ENCODE results near the gene PITX2.
"Not testable (repeated sequence)": the region's sequence is repeated elsewhere in the genome, so short reads cannot be mapped to it uniquely, and the experiment has no call there.

The PITX2 gene

GRCh38 chr4:110613745-110614144 lies 9.1 kb downstream of the PITX2 start:
- no peak for DNase-seq

- DNase-seq: no peak
These were observed 10.1 kb downstream of the PITX2 start for GRCh38 chr4:110612631-110613269.

- DNase-seq: no peak
These were observed 10.9 kb downstream of the PITX2 start for GRCh38 chr4:110611968-110612447.

GRCh38 chr4:110610940-110611831 lies 11.7 kb downstream of the PITX2 start:
- DNase-seq: no peak

DNA sequence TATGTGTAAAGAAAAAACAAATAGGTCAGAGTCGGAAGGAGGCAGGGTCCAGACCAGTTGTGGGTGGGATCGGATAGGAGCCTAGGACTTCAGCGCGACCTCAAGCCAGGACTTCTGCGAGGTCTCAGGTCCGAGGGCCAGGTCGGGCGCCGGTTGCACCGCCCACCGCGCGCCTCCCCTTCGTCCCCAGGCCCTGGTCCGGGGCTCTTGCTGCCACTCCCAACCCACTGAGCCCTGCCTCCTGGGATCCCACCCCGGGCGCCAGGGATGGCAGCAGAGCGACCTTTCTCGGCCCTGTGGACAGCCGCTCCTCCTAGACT lies 12.3 kb downstream of the PITX2 start:
- DNase-seq: no peak

- DNase-seq: no peak
These were observed 13.7 kb downstream of the PITX2 start for GRCh38 chr4:110609044-110609750.

DNA sequence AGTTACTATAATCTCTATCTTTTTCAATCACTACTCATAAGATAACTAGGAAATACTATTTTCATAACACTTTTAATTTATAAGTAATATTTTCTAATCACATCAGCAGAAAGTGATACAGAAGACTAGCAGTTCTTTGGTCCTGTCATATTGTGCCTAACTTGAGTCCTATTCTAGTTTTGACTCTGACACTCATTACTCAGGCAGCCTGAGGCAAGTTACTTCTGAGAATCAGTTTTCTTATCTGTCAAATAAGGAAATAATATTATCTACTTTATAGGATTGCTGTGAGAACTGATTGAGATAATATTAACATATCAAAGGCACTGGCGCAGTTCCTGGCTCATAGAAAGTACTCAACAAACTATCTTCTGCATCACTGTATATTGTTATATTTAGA lies 17.8 kb downstream of the PITX2 start:
- no peak for DNase-seq

- no peak for DNase-seq
These were observed 20.8 kb downstream of the PITX2 start for GRCh38 chr4:110602061-110602460.

GRCh38 chr4:110597582-110597981 lies 25.3 kb downstream of the PITX2 start:
- DNase-seq: no peak

DNA sequence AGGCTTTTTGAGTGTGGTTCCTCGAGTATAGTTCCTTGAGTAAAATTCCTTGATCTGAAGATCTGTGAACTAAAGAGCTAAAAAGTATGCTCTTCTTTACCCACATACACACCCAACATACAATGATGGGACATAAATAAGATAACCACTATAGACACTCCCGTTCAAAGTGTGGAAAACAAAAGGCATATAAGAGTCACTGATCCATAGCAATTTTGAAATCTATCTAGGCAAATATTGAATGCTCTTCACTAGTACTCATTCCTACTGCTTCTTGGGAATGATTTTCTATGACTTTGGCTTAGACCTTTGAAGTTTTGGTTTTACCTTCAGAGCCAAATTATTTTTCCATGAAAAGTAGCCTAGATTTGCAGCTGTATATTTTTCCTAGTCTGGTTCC lies 26.4 kb downstream of the PITX2 start:
- no peak for DNase-seq

- DNase-seq: no peak
These were observed 27.3 kb downstream of the PITX2 start for GRCh38 chr4:110595583-110595982.

- DNase-seq: no peak
These were observed 33.6 kb downstream of the PITX2 start for GRCh38 chr4:110589297-110589696.

DNA sequence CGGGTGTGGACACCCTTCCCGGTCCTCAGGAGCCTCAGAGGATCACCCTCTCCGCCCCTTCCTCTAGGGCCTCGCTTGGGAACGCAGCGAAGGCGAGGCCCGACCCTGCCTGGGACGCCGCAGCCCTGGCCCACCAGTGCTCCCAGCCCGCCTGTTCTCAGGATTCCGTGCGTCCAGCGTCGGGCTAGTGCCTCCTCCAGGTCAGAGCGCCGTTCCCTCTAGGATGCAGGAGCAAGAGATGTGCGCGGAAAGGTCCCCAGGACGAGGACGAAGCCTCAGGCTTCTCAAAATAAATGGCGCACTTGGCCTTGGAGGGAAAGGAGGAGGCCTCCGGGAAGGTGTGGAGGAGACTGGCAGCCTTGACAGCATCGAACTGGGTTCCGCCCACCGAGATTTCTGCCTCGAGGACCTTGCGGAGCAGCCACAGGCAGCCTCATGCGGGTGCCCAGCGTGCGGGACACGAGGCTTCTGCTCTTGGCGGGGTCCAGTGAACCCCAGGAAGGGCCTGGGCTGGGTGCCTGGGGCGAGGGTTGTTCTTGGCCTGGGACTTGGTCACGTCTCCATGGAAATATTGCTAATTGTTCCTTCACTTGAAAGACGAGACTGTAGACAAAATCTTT lies 35.1 kb downstream of the PITX2 start:
- DNase-seq: no peak

- peak in 1 of 58 donors; percentile 17 for DNase-seq
These were observed 36.6 kb downstream of the PITX2 start for GRCh38 chr4:110586131-110586850.

DNA sequence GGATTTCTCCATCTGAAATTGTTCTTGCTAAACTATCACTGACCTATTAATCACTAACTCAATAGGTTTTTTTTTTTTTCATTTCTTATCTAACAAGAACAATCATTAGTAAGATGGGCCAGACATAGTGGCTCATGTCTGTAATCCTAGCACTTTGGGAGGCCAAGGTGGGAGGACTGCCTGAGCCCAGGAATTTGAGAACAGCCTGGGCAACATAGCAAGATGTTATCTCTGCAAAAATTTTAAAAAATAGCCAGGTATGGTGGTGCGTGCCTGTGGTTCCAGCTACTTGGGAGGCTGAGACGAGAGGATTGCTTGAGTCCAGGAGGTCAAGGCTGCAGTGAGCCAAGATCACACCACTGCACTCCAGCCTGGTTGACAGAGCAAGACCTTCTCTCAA lies 46.2 kb downstream of the PITX2 start:
- not testable (repeated sequence) for DNase-seq

Data from anterior cingulate cortex (tissue), 58 donors.